ENCODE measurements around the gene SEPTIN2. TPM values are rescaled to one million over a fixed set of nuclear protein-coding genes. Genes with fewer than 3 reads are reported as not detected.

The SEPTIN2 gene
- total and polyA plus RNA-seq, 10 of the 15 experiments (the other 5 are each of a cell fraction or from before 2014, with no cell fraction given), result 169 to 474 (median 269) TPM

DNA sequence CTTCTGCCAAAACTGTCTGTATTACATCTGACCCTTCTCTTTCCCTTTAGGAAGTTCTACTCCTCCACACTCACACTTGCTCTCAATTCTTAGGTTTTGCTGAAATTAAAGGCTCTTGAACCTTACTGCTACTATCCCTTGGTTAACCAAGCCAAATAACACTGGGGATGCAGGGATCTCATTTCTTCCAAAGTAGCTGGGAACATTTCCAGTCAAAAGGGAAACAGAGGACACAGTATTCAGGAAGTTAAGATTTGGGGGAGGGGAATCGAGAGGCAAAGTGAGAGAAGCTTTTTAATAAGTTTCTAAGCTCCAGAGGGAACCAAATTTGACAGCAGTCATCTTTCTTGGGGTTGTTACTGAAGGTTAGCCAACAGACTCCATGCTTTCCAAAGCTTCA, 6.2 kb downstream of the SEPTIN2 start:
- in situ Hi-C loops (cut with MboI), result no loop called here
- peak overlapping the region; percentile 14; the same call in 1 of the 2 replicates for H3K27ac ChIP-seq (ENCODE audit: control insufficient read depth, insufficient read depth)
- 50% methylated on average over 1 of the region's 1 CpG for WGBS (ENCODE audit: insufficient coverage, insufficient replicate concordance, low lambda C conversion rate, missing lambda C conversion rate)
- no peak overlapping the region for H2AFZ ChIP-seq (ENCODE audit: control insufficient read depth, low read depth, low read length)
- peaks cover 3 to 4% of the 10 kb centered on the region in 2 experiments; a peak in 3 of 4 replicates for H3K36me3 ChIP-seq (ENCODE audit: control insufficient read depth in 2 of 2, insufficient read depth in 2 of 2, low read length in 1 of 2)
- H3K4me3 ChIP-seq, result peak overlapping the region; percentile 44
- CTCF ChIA-PET, result interaction anchor here (1.0 to 2.1 kb wide), 4 partner anchors 24 to 42 kb away, joined by 3 to 7 read pairs (median 3); no protein-coding TSS in a partner anchor
- RAD21 ChIA-PET (ENCODE audit: unreplicated experiment), result interaction anchor here (0.7 to 2.8 kb wide), 5 partner anchors 11 to 70 kb away, joined by 3 to 13 read pairs (median 4); no protein-coding TSS in a partner anchor
- H3K4me1 ChIP-seq (ENCODE audit: control insufficient read depth, insufficient read depth, low read length), result peaks cover 29% of the 10 kb centered on the region
- intact Hi-C loops (cut with micrococcal nuclease; ENCODE audit: unreplicated experiment), result no loop called here
- peaks cover 93% of the 10 kb centered on the region for H3K79me2 ChIP-seq (ENCODE audit: control insufficient read depth, insufficient read depth, low read length)
- SMC1A ChIA-PET (ENCODE audit: uncharacterized antibody, unreplicated experiment), result interaction anchor here (0.9 to 3.7 kb wide), 7 partner anchors 9 to 367 kb away, joined by 3 to 15 read pairs (median 9); no protein-coding TSS in a partner anchor
- no peaks in the 10 kb centered on the region for H3K27me3 ChIP-seq (replicated peaks in 1 of 2; ENCODE audit: control insufficient read depth in 2 of 2, insufficient read depth in 2 of 2, low read length in 1 of 2)
- H3K4me2 ChIP-seq (ENCODE audit: control insufficient read depth, insufficient read depth), result peak overlapping the region; percentile 57
- H4K20me1 ChIP-seq (ENCODE audit: control insufficient read depth, insufficient read depth), result no peaks in the 10 kb centered on the region; the same call in 1 of the 2 replicates
- TF ChIP-seq MEF2A (IDR thresholded peaks at IDR 0.05; ENCODE audit: insufficient read depth, low read depth, low read length) (no peak), ZSCAN29 (IDR thresholded peaks at IDR 0.05) (no peak), TCF7 (IDR thresholded peaks at IDR 0.05; ENCODE audit: borderline replicate concordance) (no peak), ASH2L (IDR thresholded peaks at IDR 0.05; ENCODE audit: borderline replicate concordance, low read depth) (no peak), CREB1 (IDR thresholded peaks at IDR 0.05; ENCODE audit: low read depth) (no peak), RBBP5 (conservative IDR thresholded peaks at IDR 0.05) (no peak), NFYB (IDR thresholded peaks at IDR 0.05; ENCODE audit: insufficient read depth, low read depth, low read length) (no peak), JUNB (IDR thresholded peaks at IDR 0.05) (no peak), NBN (IDR thresholded peaks at IDR 0.05) (no peak), BMI1 (IDR thresholded peaks at IDR 0.05; ENCODE audit: borderline replicate concordance) (no peak), RELA (IDR thresholded peaks at IDR 0.05; ENCODE audit: borderline replicate concordance, partially characterized antibody) (no peak), MXI1 (IDR thresholded peaks at IDR 0.05; ENCODE audit: low read depth, low read length) (no peak), RCOR1 (conservative IDR thresholded peaks at IDR 0.05; ENCODE audit: low read depth, low read length) (no peak), CBFB (IDR thresholded peaks at IDR 0.05; ENCODE audit: low read depth) (no peak), FOXM1 (IDR thresholded peaks at IDR 0.05; ENCODE audit: low read depth, low read length) (no peak), SKIL (IDR thresholded peaks at IDR 0.05; ENCODE audit: low read depth, poor library complexity, severe bottlenecking) (no peak)
- TF ChIP-seq, protein P1, sequence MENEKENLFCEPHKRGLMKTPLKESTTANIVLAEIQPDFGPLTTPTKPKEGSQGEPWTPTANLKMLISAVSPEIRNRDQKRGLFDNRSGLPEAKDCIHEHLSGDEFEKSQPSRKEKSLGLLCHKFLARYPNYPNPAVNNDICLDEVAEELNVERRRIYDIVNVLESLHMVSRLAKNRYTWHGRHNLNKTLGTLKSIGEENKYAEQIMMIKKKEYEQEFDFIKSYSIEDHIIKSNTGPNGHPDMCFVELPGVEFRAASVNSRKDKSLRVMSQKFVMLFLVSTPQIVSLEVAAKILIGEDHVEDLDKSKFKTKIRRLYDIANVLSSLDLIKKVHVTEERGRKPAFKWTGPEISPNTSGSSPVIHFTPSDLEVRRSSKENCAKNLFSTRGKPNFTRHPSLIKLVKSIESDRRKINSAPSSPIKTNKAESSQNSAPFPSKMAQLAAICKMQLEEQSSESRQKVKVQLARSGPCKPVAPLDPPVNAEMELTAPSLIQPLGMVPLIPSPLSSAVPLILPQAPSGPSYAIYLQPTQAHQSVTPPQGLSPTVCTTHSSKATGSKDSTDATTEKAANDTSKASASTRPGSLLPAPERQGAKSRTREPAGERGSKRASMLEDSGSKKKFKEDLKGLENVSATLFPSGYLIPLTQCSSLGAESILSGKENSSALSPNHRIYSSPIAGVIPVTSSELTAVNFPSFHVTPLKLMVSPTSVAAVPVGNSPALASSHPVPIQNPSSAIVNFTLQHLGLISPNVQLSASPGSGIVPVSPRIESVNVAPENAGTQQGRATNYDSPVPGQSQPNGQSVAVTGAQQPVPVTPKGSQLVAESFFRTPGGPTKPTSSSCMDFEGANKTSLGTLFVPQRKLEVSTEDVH (IDR thresholded peaks at IDR 0.05; ENCODE audit: low read depth, partially characterized antibody), result no peak
- TF ChIP-seq, protein P2, sequence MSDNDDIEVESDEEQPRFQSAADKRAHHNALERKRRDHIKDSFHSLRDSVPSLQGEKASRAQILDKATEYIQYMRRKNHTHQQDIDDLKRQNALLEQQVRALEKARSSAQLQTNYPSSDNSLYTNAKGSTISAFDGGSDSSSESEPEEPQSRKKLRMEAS (IDR thresholded peaks at IDR 0.05; ENCODE audit: low read depth, low read length), result no peak
- TF ChIP-seq, protein P3, sequence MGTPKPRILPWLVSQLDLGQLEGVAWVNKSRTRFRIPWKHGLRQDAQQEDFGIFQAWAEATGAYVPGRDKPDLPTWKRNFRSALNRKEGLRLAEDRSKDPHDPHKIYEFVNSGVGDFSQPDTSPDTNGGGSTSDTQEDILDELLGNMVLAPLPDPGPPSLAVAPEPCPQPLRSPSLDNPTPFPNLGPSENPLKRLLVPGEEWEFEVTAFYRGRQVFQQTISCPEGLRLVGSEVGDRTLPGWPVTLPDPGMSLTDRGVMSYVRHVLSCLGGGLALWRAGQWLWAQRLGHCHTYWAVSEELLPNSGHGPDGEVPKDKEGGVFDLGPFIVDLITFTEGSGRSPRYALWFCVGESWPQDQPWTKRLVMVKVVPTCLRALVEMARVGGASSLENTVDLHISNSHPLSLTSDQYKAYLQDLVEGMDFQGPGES (IDR thresholded peaks at IDR 0.05), result no peak
- BruUV-seq (replicated peaks), result no TSS peak
- no peak overlapping the region for H3K9ac ChIP-seq (ENCODE audit: control insufficient read depth, insufficient read depth, low read length)
- FAIRE-seq (no peak), ATAC-seq (no peak), DNase-seq (ENCODE audit: low read depth, low spot score) (no peak)
- POLR2A ChIA-PET, result interaction anchor here (0.5 to 2.4 kb wide), 5 partner anchors 10 to 750 kb away, joined by 3 to 11 read pairs (median 4); no protein-coding TSS in a partner anchor
- no peaks in the 10 kb centered on the region; the same call in 2 of the 3 replicates for H3K9me3 ChIP-seq (replicated peaks; ENCODE audit: control insufficient read depth, insufficient read depth, low read length)

All from GM12878 (cell line).